Karpas-422 (cell line): ENCODE data around the gene FAM53B. TPM values are rescaled to one million over a fixed set of nuclear protein-coding genes. Genes with fewer than 3 reads are reported as not detected.

Experiments used
- DNase-seq: peaks from one replicate; pipeline ENCODE4 v3.0.0-alpha.2; 2015
- H2AFZ ChIP-seq: fragments of 200-600 bp; sonication (generic); 2 replicates; pipeline ENCODE4 v1.6.1; 2014; ENCODE audit warnings: antibody characterized with exemption, low read length, mixed read lengths
- H3K27ac ChIP-seq: fragments of 200-600 bp; sonication (generic); 2 replicates; pipeline ENCODE4 v1.5.1; 2014; ENCODE audit warnings: mild to moderate bottlenecking, low read length, moderate library complexity
- H3K27me3 ChIP-seq: fragments of 200-600 bp; sonication (generic); 2 replicates; pipeline ENCODE4 v1.6.1; 2014; ENCODE audit warnings: low read length, mixed read lengths
- H3K36me3 ChIP-seq: fragments of 200-600 bp; sonication (generic); 2 replicates; pipeline ENCODE4 v1.6.1; 2014; ENCODE audit warnings: low read length, mixed read lengths; ENCODE audit not compliant: insufficient read depth
- H3K4me1 ChIP-seq: fragments of 200-600 bp; sonication (generic); 2 replicates; pipeline ENCODE4 v1.6.1; 2014; ENCODE audit warnings: mild to moderate bottlenecking, low read length, mixed read lengths
- H3K4me2 ChIP-seq: fragments of 200-600 bp; sonication (generic); 2 replicates; pipeline ENCODE4 v1.6.1; 2014; ENCODE audit warnings: low read length, low read depth, mild to moderate bottlenecking; ENCODE audit not compliant: poor library complexity, severe bottlenecking
- H3K4me3 ChIP-seq: fragments of 200-600 bp; sonication (generic); 2 replicates; pipeline ENCODE4 v1.5.1; 2014; ENCODE audit warnings: mild to moderate bottlenecking, antibody characterized with exemption, low read length, mixed read lengths
- H3K79me2 ChIP-seq: fragments of 200-600 bp; sonication (generic); 2 replicates; pipeline ENCODE4 v1.6.1; 2014; ENCODE audit warnings: mild to moderate bottlenecking, low read length, mixed read lengths
- H3K9ac ChIP-seq: fragments of 200-600 bp; sonication (generic); 2 replicates; pipeline ENCODE4 v1.6.0; 2014; ENCODE audit warnings: low read length
- H3K9me2 ChIP-seq: fragments of 200-600 bp; sonication (generic), shearing (Covaris generic); replicated peaks from 2 replicates; pipeline ENCODE4 v1.6.0; 2014; ENCODE audit warnings: mild to moderate bottlenecking, low read length, moderate library complexity; ENCODE audit not compliant: insufficient read depth
- H3K9me3 ChIP-seq: fragments of 300-700, 200-600 bp; sonication (generic); 2 replicates; pipeline ENCODE4 v1.6.1; 2014; ENCODE audit warnings: low read length, mixed read lengths
- H4K20me1 ChIP-seq: fragments of 200-600 bp; sonication (generic); 2 replicates; pipeline ENCODE4 v1.6.1; 2014; ENCODE audit warnings: mild to moderate bottlenecking, antibody characterized with exemption, low read length, low read depth; ENCODE audit not compliant: insufficient read depth
- total RNA-seq: library from RNA; depleted of rRNA; stranded (reverse); fragments of >200 nt; shearing (Covaris generic); gene quantifications from 2 replicates; pipeline ENCODE4 v1.2.3, GENCODE V29; 2014; ENCODE audit warnings: low replicate concordance

FAM53B gene
- total RNA-seq, 1 experiment from 2014 or later: 72.5 TPM

- Histone ChIP-seq H3K9ac (no peak overlapping the region), H4K20me1 (peaks cover 25% of the 10 kb centered on the region), H2AFZ (no peak overlapping the region), H3K27me3 (no peaks in the 10 kb centered on the region), H3K79me2 (peaks cover 95% of the 10 kb centered on the region), H3K9me2 (no peaks in the 10 kb centered on the region), H3K4me3 (no peak overlapping the region), H3K4me1 (peaks cover 20% of the 10 kb centered on the region), H3K27ac (no peak overlapping the region), H3K9me3 (no peaks in the 10 kb centered on the region), H3K36me3 (peaks cover 12% of the 10 kb centered on the region; the same call in 1 of the 2 replicates), H3K4me2 (no peak overlapping the region)
- no peak for DNase-seq
These were observed 104.5 kb downstream of the FAM53B start for GRCh38 chr10:124639646-124640045.

GRCh38 chr10:124639206-124639605, 105.0 kb downstream of the FAM53B start:
- Histone ChIP-seq H3K4me2 (no peak overlapping the region), H4K20me1 (peaks cover 20% of the 10 kb centered on the region), H3K9ac (no peak overlapping the region), H3K27ac (no peak overlapping the region), H3K4me3 (no peak overlapping the region), H3K9me3 (no peaks in the 10 kb centered on the region), H3K4me1 (peaks cover 20% of the 10 kb centered on the region), H2AFZ (no peak overlapping the region), H3K27me3 (no peaks in the 10 kb centered on the region), H3K9me2 (no peaks in the 10 kb centered on the region), H3K79me2 (peaks cover 95% of the 10 kb centered on the region), H3K36me3 (peaks cover 12% of the 10 kb centered on the region; the same call in 1 of the 2 replicates)
- DNase-seq: no peak

DNA sequence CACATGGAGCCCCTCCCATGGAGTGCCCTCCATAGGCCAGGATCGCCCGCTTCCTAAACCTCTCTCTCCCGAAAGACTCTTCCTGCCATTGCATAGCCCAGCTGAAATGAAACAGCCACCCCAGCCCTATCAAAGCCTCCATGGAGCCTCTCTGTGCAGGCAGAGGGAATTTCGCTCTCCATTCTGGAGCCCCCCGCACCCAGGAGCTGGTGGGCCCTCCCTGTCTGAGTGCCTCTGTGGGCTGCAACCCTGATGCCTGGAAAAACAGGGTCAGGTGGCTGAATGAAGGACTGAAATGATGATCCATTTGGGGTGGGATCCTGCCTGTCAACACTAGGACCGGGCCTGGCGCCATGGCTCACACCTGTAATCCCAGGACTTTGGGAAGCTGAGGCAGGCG, 106.4 kb downstream of the FAM53B start:
- no peak overlapping the region for H3K4me3 ChIP-seq
- H3K9ac ChIP-seq: no peak overlapping the region
- peaks cover 94% of the 10 kb centered on the region for H3K79me2 ChIP-seq
- H3K4me1 ChIP-seq: peaks cover 20% of the 10 kb centered on the region
- H3K9me2 ChIP-seq: no peaks in the 10 kb centered on the region
- DNase-seq: no peak
- H3K36me3 ChIP-seq: peaks cover 12% of the 10 kb centered on the region; the same call in 1 of the 2 replicates
- H2AFZ ChIP-seq: no peak overlapping the region
- H4K20me1 ChIP-seq: peaks cover 19% of the 10 kb centered on the region
- H3K27me3 ChIP-seq: no peaks in the 10 kb centered on the region
- H3K9me3 ChIP-seq: no peaks in the 10 kb centered on the region
- H3K27ac ChIP-seq: no peak overlapping the region
- H3K4me2 ChIP-seq: no peak overlapping the region

GRCh38 chr10:124637091-124637700, 107.0 kb downstream of the FAM53B start:
- H3K4me2 ChIP-seq: no peak overlapping the region
- no peaks in the 10 kb centered on the region for H3K27me3 ChIP-seq
- no peaks in the 10 kb centered on the region for H3K9me2 ChIP-seq
- no peak overlapping the region for H3K27ac ChIP-seq
- peaks cover 12% of the 10 kb centered on the region; the same call in 1 of the 2 replicates for H3K36me3 ChIP-seq
- no peaks in the 10 kb centered on the region for H3K9me3 ChIP-seq
- no peak overlapping the region for H3K4me3 ChIP-seq
- H4K20me1 ChIP-seq: peaks cover 19% of the 10 kb centered on the region
- peaks cover 18% of the 10 kb centered on the region for H3K4me1 ChIP-seq
- H2AFZ ChIP-seq: no peak overlapping the region
- no peak for DNase-seq
- no peak overlapping the region for H3K9ac ChIP-seq
- peaks cover 94% of the 10 kb centered on the region for H3K79me2 ChIP-seq

DNA sequence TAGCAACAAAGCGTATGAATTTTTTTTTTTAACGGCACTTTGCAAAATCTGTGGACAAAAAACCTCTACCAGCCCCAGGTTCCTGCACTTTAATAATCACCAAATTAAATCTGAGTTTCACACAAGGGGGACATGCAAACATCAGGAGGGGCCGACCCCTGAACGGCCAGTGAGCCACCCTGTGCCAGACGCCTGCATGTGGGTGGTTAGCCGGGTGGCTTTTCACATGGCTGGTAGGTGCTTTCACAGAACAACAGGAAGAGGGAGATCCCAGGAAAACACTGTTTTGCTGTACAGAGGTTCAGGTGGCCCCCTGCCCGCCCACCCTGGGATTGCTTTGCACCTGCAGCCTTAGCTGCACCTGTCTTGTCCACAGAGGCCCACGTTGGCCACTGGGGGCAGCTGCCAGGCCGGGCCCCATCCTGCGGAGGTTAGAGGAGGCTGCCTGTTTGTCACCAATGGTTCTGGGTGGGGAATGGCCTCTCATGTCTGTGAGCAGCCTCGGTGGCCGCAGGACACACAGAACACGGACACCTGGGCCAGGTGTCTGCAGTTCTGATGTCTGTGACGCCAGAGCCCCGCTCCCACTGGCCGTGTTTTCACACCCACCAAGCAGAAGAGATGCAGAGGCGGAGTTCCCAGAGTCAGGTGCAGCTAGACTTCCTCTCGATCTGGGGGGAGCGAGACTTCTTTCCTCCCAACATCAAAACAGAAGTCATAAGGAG, 107.7 kb downstream of the FAM53B start:
- H3K36me3 ChIP-seq: peaks cover 12% of the 10 kb centered on the region; the same call in 1 of the 2 replicates
- H4K20me1 ChIP-seq: peaks cover 20% of the 10 kb centered on the region
- no peaks in the 10 kb centered on the region for H3K9me3 ChIP-seq
- DNase-seq: no peak
- no peaks in the 10 kb centered on the region for H3K9me2 ChIP-seq
- H3K27ac ChIP-seq: no peak overlapping the region
- no peaks in the 10 kb centered on the region for H3K27me3 ChIP-seq
- H3K9ac ChIP-seq: no peak overlapping the region
- peaks cover 16% of the 10 kb centered on the region for H3K4me1 ChIP-seq
- H2AFZ ChIP-seq: no peak overlapping the region
- no peak overlapping the region for H3K4me3 ChIP-seq
- H3K4me2 ChIP-seq: no peak overlapping the region
- peaks cover 89% of the 10 kb centered on the region for H3K79me2 ChIP-seq

- peaks cover 72% of the 10 kb centered on the region for H3K79me2 ChIP-seq
These were observed 111.6 kb downstream of the FAM53B start for GRCh38 chr10:124632566-124632965.

GRCh38 chr10:124632064-124632531, 112.1 kb downstream of the FAM53B start:
- H3K27ac ChIP-seq: peak overlapping the region; percentile 93
- H3K4me1 ChIP-seq: peaks cover 54% of the 10 kb centered on the region
- peaks cover 19% of the 10 kb centered on the region for H4K20me1 ChIP-seq
- H3K36me3 ChIP-seq: peaks cover 7% of the 10 kb centered on the region; the same call in 1 of the 2 replicates
- peaks cover 71% of the 10 kb centered on the region for H3K79me2 ChIP-seq
- no peak overlapping the region for H2AFZ ChIP-seq
- no peak overlapping the region for H3K9ac ChIP-seq
- no peaks in the 10 kb centered on the region for H3K27me3 ChIP-seq
- H3K4me3 ChIP-seq: no peak overlapping the region
- H3K4me2 ChIP-seq: no peak overlapping the region
- no peaks in the 10 kb centered on the region for H3K9me3 ChIP-seq
- no peaks in the 10 kb centered on the region for H3K9me2 ChIP-seq
- peak; percentile 67 for DNase-seq

More at GRCh38 chr10:124632566-124632965, 111.6 kb downstream of the FAM53B start:
- peaks cover 15% of the 10 kb centered on the region for H4K20me1 ChIP-seq
- peaks cover 12% of the 10 kb centered on the region; the same call in 1 of the 2 replicates for H3K36me3 ChIP-seq
- peak overlapping the region; percentile 93 for H3K27ac ChIP-seq
- no peaks in the 10 kb centered on the region for H3K9me2 ChIP-seq
- no peak overlapping the region for H3K4me3 ChIP-seq
- H3K4me1 ChIP-seq: peaks cover 50% of the 10 kb centered on the region
- no peak overlapping the region for H2AFZ ChIP-seq
- no peak overlapping the region for H3K4me2 ChIP-seq
- H3K27me3 ChIP-seq: no peaks in the 10 kb centered on the region
- H3K9me3 ChIP-seq: no peaks in the 10 kb centered on the region
- peak; percentile 43 for DNase-seq
- H3K9ac ChIP-seq: no peak overlapping the region

DNA sequence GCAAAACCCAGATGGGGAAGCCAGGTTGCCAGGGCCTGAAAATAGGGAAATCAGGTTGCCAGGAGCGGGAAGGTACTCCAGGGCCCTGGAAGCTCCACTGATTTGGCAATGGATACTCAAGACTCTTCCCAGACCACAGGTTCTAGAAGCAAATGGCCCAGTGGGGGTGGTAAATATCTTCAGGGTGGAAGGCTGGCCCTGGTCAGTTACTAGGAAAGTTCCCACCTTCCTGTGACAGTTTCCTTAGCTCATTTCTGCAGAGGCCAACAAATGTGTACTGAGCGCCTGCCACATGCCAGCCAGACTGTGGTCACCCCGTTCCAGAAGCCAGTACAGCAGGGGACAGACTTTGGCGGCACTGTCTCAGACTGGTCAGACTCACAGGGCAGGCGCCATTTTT, 113.6 kb downstream of the FAM53B start:
- Histone ChIP-seq H4K20me1 (peaks cover 12% of the 10 kb centered on the region), H3K36me3 (0 out of 2 replicates have a peak, but pooled peaks cover under 1% of the 10 kb centered on the region), H3K9me3 (no peaks in the 10 kb centered on the region), H3K79me2 (peaks cover 62% of the 10 kb centered on the region), H2AFZ (no peak overlapping the region), H3K4me3 (no peak overlapping the region), H3K4me1 (peaks cover 70% of the 10 kb centered on the region), H3K9me2 (no peaks in the 10 kb centered on the region), H3K27ac (peak overlapping the region; percentile 93), H3K4me2 (no peak overlapping the region), H3K9ac (no peak overlapping the region), H3K27me3 (no peaks in the 10 kb centered on the region)
- DNase-seq: no peak
